DMS153 treated with DMSO at 0.1 percent for 48 hours (cell line): Measurements from ENCODE around the gene EMC10.
A peak's percentile ranks its signal among the peaks of the same experiment; 100 is the strongest.
"Not testable (repeated sequence)": the region's sequence is repeated elsewhere in the genome, so short reads cannot be mapped to it uniquely, and the experiment has no call there.

Source experiments
- DNase-seq: peaks from one replicate; lab custom pipeline; 2025; ENCODE audit not compliant: unreplicated experiment; lab: John Stamatoyannopoulos, UW

EMC10 gene

DNA sequence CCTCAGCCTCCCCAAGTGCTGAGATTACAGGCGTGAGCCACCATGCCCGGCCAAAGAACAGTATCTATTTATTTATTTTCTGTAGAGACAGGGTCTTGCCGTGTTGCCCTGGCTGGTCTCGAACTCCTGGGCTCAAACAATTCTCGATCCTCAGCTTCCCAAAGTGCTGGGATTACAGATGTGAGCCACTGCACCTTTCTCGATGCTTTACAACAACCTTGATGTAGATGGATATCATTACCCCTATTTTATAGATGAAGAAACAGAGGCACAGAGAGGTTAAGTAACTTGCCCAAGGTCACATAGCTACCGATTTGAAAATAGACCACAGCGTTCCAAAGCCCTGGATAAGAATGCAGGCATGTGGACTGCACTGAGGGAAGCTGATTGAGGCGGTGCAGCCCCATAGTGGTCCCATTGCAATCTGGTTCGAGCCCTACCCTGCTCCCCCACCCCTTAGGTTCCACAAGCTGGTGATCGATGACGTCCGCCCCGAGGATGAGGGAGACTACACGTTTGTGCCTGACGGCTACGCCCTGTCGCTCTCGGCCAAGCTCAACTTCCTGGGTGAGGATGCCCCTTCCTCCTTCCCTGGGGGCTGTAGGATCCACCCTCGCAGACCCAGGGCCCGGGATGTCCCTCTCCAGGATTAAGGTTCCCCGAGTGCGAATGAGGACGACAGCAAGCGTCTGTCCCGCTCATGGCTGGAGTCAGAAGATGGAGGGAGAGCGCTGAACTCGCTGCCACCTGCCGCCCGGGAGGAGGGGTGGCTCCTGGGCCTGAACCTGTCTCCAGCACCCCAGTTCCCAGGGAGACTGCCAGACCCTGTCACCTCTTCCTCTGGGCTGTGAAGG lies 25.7 kb upstream of the EMC10 start:
- DNase-seq: no peak

DNA sequence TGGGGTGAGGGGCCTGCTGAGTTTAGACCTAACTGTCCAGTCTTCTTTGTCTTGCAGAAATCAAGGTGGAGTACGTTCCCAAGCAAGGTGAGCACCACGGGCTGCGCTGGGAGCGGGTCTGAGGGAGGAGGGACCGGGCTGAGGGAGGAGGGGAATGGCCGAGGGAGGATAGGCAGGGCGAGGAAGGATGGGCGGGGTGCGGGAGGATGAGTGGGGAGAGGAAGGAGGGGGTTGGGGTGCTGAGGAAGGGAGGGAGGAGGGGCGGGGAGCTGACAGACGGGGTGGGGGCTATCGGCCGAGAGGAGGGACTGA lies 25.1 kb upstream of the EMC10 start:
- no peak for DNase-seq

DNA sequence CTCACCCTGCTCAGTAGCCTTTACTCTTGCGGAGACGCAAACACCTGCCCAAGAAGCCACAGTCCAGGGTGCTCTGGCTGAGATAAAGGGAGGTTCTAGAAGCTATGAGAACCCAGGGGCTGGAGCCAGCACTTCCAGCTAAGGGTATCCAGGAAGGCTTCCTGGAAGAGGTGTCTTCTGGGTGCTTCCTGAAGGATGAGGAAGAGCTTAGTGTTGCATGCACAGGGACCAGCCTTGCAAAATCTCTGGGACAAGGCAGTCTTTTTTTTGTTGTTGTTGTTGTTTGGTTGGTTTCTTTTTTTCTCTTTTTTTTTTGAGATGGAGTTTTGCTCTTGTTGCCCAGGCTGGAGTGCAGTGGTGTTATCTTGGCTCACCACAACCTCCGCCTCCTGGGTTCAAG lies 23.1 kb upstream of the EMC10 start:
- DNase-seq: no peak

DNA sequence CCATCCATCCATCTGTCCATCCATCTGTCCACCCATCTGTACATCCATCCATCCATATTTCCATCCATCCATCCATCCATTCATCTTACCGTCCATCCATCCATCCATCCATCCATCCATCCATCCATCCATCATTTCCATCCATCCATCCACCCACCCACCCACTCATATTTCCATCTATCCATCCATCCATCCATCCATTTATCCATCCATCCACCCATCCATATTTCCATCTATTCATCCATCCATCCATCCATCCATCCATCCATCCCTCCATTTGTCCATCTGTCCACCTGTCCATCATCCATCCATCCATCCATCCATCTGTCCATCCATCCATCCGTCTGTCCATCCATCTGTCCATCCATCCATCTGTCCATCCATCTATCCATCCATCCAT lies 20.3 kb upstream of the EMC10 start:
- DNase-seq: no peak

DNA sequence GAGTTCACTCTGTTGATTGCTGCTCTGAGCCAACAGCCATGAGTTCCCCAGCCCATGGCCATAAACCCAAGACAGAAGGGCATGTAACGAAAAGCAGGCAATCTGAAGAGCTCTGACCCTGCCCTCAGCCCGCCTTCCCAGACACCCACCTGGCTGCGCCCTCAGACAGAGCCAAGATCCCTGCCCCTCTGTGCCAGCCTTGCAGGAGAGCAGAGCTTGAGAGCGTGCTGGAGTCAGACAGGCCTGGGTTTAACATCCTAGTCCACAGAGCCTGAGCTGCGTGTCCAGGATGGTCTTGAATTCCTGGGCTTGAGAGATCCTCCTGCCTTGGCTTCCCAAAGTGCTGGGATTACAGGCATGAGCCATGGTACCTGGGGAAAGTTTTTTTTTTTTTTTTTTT lies 19.0 kb upstream of the EMC10 start:
- no peak for DNase-seq

DNA sequence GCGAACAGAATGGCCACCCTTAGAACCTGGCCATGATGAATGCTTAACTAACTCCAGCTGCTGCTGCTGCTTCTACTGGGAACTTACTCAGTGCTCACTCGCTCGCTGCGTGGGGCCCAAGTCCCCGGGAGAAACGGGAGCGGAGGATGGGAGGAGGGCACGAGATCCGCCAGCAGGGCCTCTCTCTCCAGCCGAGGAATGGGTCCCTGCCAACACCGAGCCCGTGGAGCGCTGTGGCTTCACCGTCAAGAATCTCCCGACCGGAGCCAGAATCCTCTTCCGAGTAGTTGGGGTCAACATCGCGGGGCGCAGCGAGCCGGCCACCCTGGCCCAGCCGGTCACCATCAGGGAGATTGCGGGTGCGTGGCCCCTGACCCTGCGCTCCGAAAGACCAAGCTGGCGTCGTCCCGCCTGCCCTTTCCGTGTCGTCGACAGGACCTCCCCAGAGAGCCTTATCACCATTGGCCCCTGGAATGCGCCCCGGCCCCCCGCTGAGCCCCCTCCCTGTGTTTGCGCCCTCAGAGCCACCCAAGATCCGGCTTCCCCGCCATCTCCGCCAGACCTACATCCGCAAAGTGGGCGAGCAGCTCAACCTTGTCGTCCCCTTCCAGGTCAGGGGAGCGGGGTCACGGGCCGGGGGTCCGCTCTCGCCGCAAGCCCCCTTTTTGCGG lies 17.8 kb upstream of the EMC10 start:
- DNase-seq: no peak

DNA sequence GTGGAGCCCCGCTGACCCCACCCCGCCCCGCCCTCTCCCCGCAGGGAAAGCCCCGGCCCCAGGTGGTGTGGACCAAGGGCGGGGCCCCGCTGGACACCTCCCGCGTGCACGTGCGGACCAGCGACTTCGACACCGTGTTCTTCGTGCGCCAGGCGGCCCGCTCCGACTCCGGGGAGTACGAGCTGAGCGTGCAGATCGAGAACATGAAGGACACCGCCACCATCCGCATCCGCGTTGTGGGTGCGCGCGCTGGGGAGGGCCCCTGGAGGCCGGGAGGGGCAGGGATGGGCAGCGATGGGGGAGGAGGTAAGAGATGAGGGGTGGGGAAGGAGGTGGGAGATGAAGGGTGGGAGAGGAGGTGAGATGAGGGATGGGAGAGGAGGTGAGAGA lies 17.2 kb upstream of the EMC10 start:
- no peak for DNase-seq

DNA sequence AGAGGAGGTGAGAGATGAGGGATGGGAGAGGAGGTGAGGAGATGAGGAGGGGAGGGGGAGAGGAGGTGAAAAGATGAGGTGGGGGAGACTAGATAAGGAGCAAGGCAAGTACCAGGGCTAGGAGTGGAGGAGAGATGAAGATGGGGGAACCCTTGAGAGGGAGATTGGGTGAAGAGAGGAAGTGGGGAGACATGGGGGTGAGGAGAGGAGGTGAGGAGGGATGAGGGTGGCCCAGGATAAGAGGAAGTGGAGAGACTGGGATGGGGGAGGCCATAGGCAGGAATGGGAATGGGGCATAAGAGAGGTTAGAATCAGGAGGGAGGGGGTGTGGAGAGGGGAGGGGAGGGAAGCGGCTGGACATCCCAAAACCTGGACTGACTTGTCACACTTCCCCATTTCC lies 16.7 kb upstream of the EMC10 start:
- DNase-seq: no peak

DNA sequence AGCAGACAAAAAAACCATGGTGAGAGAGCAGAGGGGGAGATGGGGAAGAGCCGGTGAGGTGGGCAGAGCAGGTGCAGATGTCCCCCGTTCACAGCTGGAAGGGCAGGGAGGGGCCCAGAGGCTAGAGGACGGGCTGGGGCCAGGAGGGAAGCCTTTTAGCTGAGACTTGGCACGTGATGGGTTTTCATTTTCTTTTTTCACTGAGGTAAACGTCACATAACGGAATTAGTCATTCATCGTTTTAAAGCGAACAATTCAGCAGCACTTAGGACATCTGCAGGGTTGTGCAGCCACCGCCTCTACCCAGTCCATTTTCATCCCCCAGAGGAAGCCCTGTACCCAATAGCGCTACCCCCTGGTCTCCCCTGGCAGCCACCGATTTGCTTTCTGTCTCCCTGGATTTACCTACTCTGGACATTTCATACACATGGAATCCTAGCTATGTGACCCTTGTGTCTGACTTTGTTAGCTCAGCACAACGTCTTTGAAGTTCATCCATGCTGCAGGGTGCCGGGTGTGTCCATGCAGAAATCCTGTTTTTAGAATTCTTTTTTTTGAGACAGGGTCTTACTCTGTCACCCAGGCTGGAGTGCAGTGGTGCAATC lies 16.0 kb upstream of the EMC10 start:
- DNase-seq: no peak

DNA sequence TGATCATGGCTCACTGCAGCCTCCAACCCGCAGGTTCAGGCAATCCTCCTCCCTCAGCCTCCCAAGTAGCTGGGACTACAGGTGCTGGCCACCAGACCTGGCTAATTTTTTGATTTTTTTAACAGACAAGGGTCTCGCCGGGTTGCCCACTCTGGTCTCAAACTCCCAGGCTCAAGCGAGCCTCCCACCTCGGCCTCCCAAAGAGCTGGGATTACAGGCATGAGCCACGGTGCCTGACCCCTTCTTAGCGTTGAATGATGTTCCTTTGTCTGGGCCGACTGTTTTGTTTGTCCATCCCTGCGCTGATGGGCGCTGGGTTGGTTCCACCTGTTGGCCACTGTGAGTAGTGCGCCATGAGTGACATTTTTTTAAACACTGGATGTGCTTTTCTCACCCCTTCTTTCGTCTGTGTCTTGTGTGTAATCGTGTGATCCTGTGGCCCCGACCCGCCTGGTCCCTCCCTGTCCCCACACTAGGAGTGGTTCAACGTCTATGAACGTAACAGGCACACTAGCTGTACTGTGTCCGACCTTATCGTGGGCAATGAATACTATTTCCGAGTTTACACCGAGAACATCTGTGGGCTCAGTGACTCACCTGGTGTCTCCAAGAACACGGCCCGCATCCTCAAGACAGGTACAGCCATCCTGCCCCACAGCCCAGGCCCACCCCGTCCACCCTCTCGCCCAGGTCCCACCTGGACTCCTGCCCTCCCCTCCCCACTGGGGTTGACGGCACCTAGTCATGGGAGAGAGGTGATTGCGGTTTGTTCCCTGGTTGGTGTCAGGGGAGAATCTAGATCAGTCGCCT lies 15.0 kb upstream of the EMC10 start:
- DNase-seq: peak; percentile 50

DNA sequence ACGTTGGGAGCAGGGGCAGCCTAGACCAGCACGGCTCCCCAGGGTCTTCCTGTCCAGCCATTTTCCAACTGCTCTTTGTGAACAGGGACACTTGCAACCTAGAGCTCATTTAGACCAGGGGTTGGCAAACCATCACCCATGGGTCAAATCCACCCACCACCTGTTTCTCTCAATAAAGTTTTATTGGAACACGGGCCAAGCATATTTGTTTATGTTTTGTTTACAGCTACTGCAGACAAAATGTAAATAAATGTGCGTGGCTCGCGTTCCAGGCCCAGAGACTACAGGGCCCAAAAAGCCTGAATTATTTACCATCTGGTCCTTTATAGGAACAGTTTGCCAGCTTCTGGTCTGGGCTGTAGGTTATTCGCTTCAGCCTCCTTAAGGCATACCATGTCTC lies 13.3 kb upstream of the EMC10 start:
- no peak for DNase-seq

DNA sequence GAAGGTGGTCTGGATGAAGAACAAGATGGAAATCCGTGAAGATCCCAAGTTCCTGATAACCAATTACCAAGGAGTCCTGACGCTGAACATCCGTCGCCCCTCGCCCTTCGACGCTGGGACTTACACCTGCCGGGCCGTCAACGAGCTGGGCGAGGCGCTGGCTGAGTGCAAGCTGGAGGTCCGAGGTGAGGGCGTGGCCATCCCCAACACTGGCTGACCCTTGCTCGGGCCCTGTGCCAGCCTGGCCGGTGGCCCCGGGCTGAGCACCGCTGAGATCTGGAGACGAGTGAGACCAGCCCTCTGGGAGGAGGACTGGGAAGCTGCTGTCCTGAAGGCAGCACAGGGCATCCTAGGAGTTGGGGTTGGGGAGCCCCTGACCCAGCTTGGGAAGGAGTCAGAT lies 12.0 kb upstream of the EMC10 start:
- no peak for DNase-seq

DNA sequence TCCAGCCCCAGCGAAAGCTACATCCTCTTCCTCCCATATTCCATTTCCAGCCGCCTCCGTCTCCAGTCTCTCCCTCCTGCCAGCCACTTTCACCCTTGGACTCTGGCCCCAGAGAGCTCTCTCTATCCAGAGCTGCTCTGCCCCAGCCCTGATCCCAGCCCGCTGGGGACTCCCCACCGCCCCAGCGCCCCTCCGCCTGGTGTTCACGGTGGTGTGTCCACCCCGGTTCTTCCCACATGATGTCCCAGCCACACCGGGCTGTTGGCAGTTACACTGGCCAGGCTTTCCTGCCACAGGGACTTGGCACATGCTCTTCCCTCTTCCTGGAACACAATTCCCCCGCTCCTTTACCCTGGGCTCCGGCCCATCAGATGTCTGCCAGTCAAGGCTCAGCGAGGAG lies 11.3 kb upstream of the EMC10 start:
- no peak for DNase-seq

DNA sequence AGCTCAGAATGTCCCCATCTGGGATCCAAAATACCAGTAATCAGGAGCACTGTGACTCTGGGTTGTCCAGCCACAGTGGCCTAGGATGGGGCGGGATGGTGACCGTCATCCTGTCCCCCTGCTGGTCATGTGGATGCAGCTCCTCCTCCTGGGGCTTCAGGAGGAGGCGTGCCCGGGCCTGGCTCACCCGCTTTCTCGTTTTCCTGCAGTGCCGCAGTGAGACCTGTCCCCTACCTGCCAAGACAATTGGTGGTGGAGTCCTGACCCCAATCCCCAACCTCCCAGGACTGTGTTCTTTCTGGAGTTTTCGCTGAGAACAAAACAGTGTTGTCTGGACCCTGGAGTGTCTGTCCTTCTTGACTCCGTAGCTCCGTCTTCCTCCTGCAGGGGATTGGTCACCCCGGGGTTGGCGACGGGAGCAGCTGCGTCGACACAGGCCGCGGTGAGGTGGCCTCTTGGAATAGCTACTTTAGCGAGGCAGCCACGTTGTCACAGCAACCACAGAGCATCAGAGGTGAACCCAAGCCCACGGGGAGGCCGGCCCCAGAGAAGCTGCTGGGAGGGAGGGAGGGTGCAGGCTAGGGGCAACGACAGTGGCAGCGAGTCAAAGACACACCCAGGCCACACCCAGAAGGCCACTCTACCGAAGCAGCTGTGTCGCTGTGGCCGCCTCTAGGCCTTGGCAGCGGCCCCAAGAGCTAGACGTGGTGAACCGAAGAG lies 10.2 kb upstream of the EMC10 start:
- DNase-seq: peak; percentile 44

DNA sequence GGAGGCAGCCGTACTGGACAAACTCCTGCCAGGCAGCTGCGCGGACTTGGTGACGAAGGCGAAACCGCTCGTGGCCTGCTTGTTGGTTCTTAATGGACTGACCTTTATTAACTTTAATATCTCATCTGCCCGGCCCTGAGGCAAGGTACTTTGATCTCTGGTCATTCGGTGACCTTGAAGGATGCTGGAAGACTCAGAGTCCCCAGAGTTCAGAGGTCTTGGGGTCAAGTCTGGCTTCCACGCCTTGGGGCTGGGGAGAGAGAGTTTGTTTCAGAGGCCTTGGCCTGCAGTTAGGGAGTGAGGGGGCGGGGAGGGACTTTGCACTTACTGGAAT lies 9.6 kb upstream of the EMC10 start:
- DNase-seq: no peak

DNA sequence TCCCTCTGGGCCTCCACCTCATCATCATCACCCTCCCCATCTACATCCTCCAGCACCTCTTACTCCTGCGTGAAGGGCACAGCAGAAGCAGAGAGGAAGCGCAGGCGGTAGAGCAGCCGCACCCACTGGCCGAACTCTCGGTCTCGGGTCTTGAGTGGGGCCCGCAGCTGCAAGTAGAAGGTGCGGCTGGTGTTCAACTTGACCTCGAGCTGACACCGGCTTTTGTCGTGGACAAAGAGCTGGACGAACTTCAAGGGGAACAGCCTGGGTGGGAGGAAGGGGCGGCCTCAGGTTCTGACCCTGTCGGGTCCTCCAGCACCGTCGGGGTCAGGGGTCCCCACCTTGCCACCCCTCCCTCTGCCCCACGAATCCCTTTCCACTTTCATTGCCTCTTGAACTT lies 8.7 kb upstream of the EMC10 start:
- no peak for DNase-seq

DNA sequence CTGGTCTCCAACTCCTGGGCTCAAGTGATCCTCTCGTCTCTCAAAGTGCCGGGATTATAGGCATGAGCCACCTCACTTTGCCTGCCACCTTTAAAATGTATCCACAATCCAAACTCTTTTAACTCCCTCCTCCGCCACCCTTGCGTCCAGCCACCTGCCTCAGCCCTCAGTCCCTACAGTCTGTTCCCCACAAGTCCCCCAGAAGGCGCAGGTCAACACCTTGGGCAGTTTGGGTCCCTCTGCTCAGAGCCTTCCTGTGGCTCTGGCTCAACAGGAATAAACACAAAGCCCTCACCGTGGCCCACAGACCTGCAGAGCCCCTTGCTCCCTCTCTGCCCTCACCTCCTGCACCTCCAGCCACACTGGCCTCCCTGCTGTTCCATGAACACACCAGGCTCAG lies 7.5 kb upstream of the EMC10 start:
- DNase-seq: no peak

DNA sequence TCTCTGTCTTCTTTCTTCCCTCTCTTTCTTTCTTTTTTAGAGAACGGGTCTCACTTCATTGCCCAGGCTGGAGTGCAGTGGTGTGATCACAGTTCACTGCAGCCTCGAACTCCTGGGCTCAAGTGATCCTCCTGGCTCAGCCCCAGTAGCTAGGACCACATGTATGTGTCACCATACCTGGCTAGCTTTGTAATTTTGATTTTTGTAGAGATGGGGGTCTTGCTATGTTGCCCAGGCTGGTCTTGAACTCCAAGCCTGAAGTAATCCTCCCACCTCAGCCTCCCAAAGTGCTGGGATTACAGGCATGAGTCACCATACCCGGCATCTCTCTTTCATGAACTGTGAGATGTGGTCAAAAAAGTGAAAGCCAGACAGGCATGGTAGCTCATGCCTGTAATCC lies 3.0 kb upstream of the EMC10 start:
- DNase-seq: not testable (repeated sequence)

DNA sequence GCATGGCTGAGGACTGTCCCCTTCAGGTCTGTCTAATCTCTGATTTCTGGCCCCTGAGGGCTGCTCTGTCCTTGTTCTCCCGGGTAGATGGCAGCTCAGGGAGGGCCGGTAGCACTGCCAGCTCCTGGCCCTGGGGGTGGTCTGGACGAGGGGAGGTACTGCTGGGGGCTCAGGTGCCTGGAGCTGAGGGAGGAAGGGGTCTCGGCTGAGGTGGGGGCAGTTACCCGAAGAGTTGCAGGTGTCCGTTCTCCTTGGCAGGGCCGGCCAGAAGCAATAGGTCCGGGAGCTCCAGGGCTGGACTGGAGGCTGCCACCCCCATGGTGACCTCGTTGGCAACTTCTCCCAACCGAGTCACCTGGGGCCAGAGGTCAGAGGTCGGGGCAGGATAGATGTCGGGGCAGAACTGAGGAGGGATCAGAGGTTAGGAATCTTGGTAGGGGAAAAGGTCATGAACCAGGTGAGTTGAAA lies 1.2 kb upstream of the EMC10 start:
- DNase-seq: no peak

DNA sequence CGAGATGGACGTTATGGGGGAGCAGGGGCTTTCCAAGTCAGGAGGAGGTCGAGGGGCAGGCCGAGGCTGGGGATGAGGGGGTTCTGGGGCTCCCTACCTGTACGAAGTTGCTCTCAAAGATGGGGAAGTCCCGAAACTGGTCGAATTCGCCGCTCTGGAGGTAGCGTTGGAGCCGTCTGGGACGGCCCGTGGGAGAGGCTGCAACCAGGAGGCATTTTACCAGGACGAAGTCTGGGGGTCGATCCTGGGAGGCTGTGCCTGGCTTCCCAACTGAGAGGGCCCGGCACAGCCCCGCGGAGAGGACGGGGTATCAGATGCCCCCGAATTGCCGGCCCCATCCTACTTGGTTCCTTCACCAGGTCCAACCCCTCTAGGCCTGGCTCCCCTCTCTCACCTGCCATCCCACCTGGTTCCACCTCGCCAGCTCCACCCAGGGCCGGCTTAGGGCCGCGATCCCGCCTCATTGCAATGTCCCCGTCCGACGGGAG lies 527 bp upstream of the EMC10 start:
- DNase-seq: no peak

DNA sequence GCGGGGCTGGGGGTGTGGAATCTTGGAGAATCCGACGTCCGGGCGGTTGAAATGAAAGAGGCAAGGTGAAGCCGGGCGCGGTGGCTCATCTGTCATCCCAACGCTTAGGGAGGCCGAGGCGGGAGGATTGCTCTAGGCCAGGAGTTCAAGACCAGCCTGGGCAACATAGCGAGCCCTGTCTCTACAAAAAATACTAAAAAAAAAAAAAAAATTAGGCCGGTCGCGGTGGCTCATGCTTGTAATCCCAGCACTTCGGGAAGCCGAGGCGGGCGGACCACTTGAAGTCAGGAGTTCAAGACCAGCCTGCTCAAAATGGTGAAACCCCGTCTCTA lies 566 bp downstream of the EMC10 start:
- DNase-seq: no peak
